H1 (cell line): ENCODE data around the gene RNF157. TPM values are rescaled to one million over a fixed set of nuclear protein-coding genes. Genes with fewer than 3 reads are reported as not detected.

Source experiments
- CTCF ChIA-PET: fragments of 300-600 bp; sonication (Branson Sonifier 250); formaldehyde crosslinking; loops from one replicate; lab custom pipeline; 2021; ENCODE audit not compliant: partially characterized antibody; lab: Charles Lee
- POLR2A ChIA-PET: fragments of 300-600 bp; sonication (Branson Sonifier 250); formaldehyde crosslinking; loops from one replicate; lab custom pipeline; 2021; ENCODE audit warnings: inconsistent platforms; ENCODE audit not compliant: partially characterized antibody; lab: Charles Lee
- DNase-seq, 2 experiments: peaks; one replicate each; pipeline versions ENCODE4 v3.0.0 to v3.0.0-alpha.2; 2010 to 2022; ENCODE audit warnings: low spot score in 2 of 2, low read depth in 1 of 2, mixed read lengths in 1 of 2
- FAIRE-seq: peaks from 2 replicates; lab custom pipeline; 2011; peaks lifted over from hg19 to GRCh38; lab: Jason Lieb, UNC
- H2AFZ ChIP-seq: 2 replicates; pipeline ENCODE4 v1.8.1; 2012; ENCODE audit warnings: low read length, inconsistent platforms
- H2AK5ac ChIP-seq: 2 replicates; pipeline ENCODE4 v1.6.1; 2013; ENCODE audit warnings: low read depth, low read length
- H2BK120ac ChIP-seq: replicated peaks from 2 replicates; pipeline ENCODE3; 2013; ENCODE audit warnings: low read depth, low read length, inconsistent platforms
- H2BK12ac ChIP-seq: 2 replicates; pipeline ENCODE4 v1.6.1; 2013; ENCODE audit warnings: low read depth, low read length
- H2BK15ac ChIP-seq: 2 replicates; pipeline ENCODE4 v1.6.1; 2013; ENCODE audit warnings: low read length
- H2BK20ac ChIP-seq: 2 replicates; pipeline ENCODE4 v1.6.1; 2013; ENCODE audit warnings: low read length
- H2BK5ac ChIP-seq: 2 replicates; pipeline ENCODE4 v1.6.1; 2013; ENCODE audit warnings: low read depth, low read length
- H3K14ac ChIP-seq: 2 replicates; pipeline ENCODE4 v1.6.1; 2013; ENCODE audit warnings: inconsistent platforms; ENCODE audit not compliant: insufficient read length
- H3K18ac ChIP-seq: 2 replicates; pipeline ENCODE4 v1.6.1; 2013; ENCODE audit warnings: low read length; ENCODE audit errors: extremely low read depth
- H3K23ac ChIP-seq: 2 replicates; pipeline ENCODE4 v1.6.1; 2013; ENCODE audit warnings: inconsistent platforms; ENCODE audit not compliant: insufficient read length
- H3K23me2 ChIP-seq: 2 replicates; pipeline ENCODE4 v1.6.1; 2013; ENCODE audit warnings: low read depth, low read length
- H3K27ac ChIP-seq: 2 replicates; pipeline ENCODE4 v1.6.1; 2011; ENCODE audit warnings: low read depth, low read length, inconsistent platforms
- H3K27me3 ChIP-seq, 4 experiments: replicated peaks in 1 of 4; 1 replicate in 1 of 4; 2 replicates in 3 of 4; pipeline versions ENCODE4 v1.6.1 to v1.8.1; 2011 to 2013; ENCODE audit warnings: low read length in 3 of 4, mild to moderate bottlenecking in 3 of 4, inconsistent platforms in 2 of 4, mixed read lengths in 2 of 4, moderate library complexity in 1 of 4; ENCODE audit not compliant: control insufficient read depth in 3 of 4, insufficient read depth in 3 of 4; ENCODE audit errors: extremely low read depth in 1 of 4
- H3K36me3 ChIP-seq, 4 experiments: 2 replicates each; pipeline versions ENCODE4 v1.6.1 to v1.8.1; 2011 to 2013; ENCODE audit warnings: mild to moderate bottlenecking in 4 of 4, low read length in 3 of 4, moderate library complexity in 2 of 4, control low read depth in 1 of 4, inconsistent platforms in 1 of 4; ENCODE audit not compliant: insufficient read depth in 4 of 4, control insufficient read depth in 2 of 4
- H3K4ac ChIP-seq: replicated peaks from 2 replicates; pipeline ENCODE3; 2013; ENCODE audit warnings: low read length, low read depth, mixed read lengths, inconsistent platforms; ENCODE audit not compliant: insufficient read length
- H3K4me1 ChIP-seq, 4 experiments: replicated peaks in 1 of 4; 1 replicate in 1 of 4; 2 replicates in 3 of 4; pipeline versions ENCODE4 v1.6.1 to v1.8.1; 2011 to 2013; ENCODE audit warnings: low read length in 3 of 4, inconsistent platforms in 2 of 4, mixed read lengths in 1 of 4; ENCODE audit not compliant: insufficient read depth in 4 of 4, control insufficient read depth in 3 of 4
- H3K4me2 ChIP-seq, 2 experiments: 2 replicates each; pipeline versions ENCODE4 v1.6.1 to v1.8.1; 2011 to 2013; ENCODE audit warnings: low read depth in 2 of 2, low read length in 2 of 2, control low read depth in 1 of 2, inconsistent platforms in 1 of 2, mild to moderate bottlenecking in 1 of 2; ENCODE audit not compliant: insufficient read depth in 1 of 2
- H3K4me3 ChIP-seq, 4 experiments: fragments of 200-600, 300-600 bp in 1 of 4; sonication (generic), shearing (Covaris generic), sonication (Bioruptor Twin) in 1 of 4; 2 replicates each; pipeline versions ENCODE4 v1.5.1 to v1.8.1; 2011 to 2016; ENCODE audit warnings: low read length in 4 of 4, low read depth in 3 of 4, control low read depth in 2 of 4, inconsistent platforms in 2 of 4, mild to moderate bottlenecking in 2 of 4, mixed read lengths in 1 of 4, moderate library complexity in 1 of 4; ENCODE audit not compliant: insufficient read depth in 2 of 4; ENCODE audit errors: extremely low read depth in 1 of 4
- H3K56ac ChIP-seq: replicated peaks from 2 replicates; pipeline ENCODE3; 2013; ENCODE audit warnings: low read depth, mild to moderate bottlenecking, mixed read lengths, low read length, inconsistent platforms; ENCODE audit not compliant: insufficient read length
- H3K79me1 ChIP-seq: 2 replicates; pipeline ENCODE4 v1.6.1; 2013; ENCODE audit warnings: low read depth, low read length, control low read depth
- H3K79me2 ChIP-seq, 2 experiments: 2 replicates each; pipeline versions ENCODE4 v1.6.1 to v1.8.1; 2012 to 2013; ENCODE audit warnings: low read length in 2 of 2, mild to moderate bottlenecking in 2 of 2, inconsistent platforms in 1 of 2; ENCODE audit not compliant: insufficient read depth in 2 of 2, control insufficient read depth in 1 of 2
- H3K9ac ChIP-seq, 4 experiments: replicated peaks in 1 of 4; 1 replicate in 1 of 4; 2 replicates in 3 of 4; pipeline versions ENCODE4 v1.6.1 to v1.8.1; 2011 to 2013; ENCODE audit warnings: low read depth in 3 of 4, low read length in 3 of 4, control low read depth in 2 of 4, mild to moderate bottlenecking in 2 of 4, moderate library complexity in 2 of 4, inconsistent platforms in 1 of 4; ENCODE audit errors: extremely low read depth in 1 of 4
- H3K9me3 ChIP-seq, 2 experiments: 2 replicates each; pipeline versions ENCODE4 v1.6.1 to v1.8.1; 2012 to 2013; ENCODE audit warnings: mild to moderate bottlenecking in 2 of 2, moderate library complexity in 2 of 2, control low read depth in 1 of 2, inconsistent platforms in 1 of 2, low read depth in 1 of 2, low read length in 1 of 2, mixed read lengths in 1 of 2; ENCODE audit not compliant: insufficient read depth in 2 of 2
- H4K20me1 ChIP-seq, 2 experiments: replicated peaks in 1 of 2; 2 replicates each; pipeline versions ENCODE3 to v1.8.1; 2011 to 2013; ENCODE audit warnings: inconsistent platforms in 2 of 2, low read length in 2 of 2, mild to moderate bottlenecking in 1 of 2; ENCODE audit not compliant: insufficient read depth in 2 of 2, control insufficient read depth in 1 of 2
- H4K5ac ChIP-seq: 2 replicates; pipeline ENCODE4 v1.6.1; 2013; ENCODE audit warnings: low read length, low read depth, mixed read lengths, inconsistent platforms; ENCODE audit not compliant: insufficient read length
- H4K8ac ChIP-seq: 2 replicates; pipeline ENCODE4 v1.8.0; 2013; ENCODE audit warnings: mild to moderate bottlenecking, moderate library complexity, low read length, inconsistent platforms; ENCODE audit not compliant: insufficient read depth; ENCODE audit errors: extremely low read depth
- H4K91ac ChIP-seq: replicated peaks from 2 replicates; pipeline ENCODE3; 2013; ENCODE audit warnings: low read length, mixed read lengths, inconsistent platforms; ENCODE audit not compliant: insufficient read length
- BACH1 ChIP-seq: IDR thresholded peaks from 2 replicates; pipeline ENCODE4 v1.6.1; 2012; ENCODE audit warnings: low read length, improper control_type of control experiment
- CBX5 ChIP-seq: fragments of 300-800, 300-1000 bp; sonication (generic); IDR thresholded peaks from 2 replicates; pipeline ENCODE4 v1.7.1; 2016; ENCODE audit warnings: antibody characterized with exemption, low read length, low read depth
- CTBP2 ChIP-seq: IDR thresholded peaks from 2 replicates; pipeline ENCODE4 v1.7.0; 2011; ENCODE audit warnings: borderline replicate concordance, mild to moderate bottlenecking, moderate library complexity, mixed read lengths, low read length; ENCODE audit not compliant: insufficient read depth, insufficient read length
- KDM4A ChIP-seq: IDR thresholded peaks from one replicate; pipeline ENCODE4 v1.7.1; 2012; ENCODE audit warnings: low read depth, mild to moderate bottlenecking, moderate library complexity, low read length, inconsistent platforms; ENCODE audit not compliant: severe bottlenecking
- NANOG ChIP-seq: IDR thresholded peaks from 2 replicates; pipeline ENCODE4 v1.6.1; 2011; ENCODE audit warnings: low read length, low read depth, mild to moderate bottlenecking, inconsistent platforms; ENCODE audit not compliant: insufficient read depth, poor library complexity, severe bottlenecking
- NRF1 ChIP-seq: IDR thresholded peaks from 2 replicates; pipeline ENCODE4 v1.6.1; 2011; ENCODE audit warnings: mild to moderate bottlenecking, low read depth, low read length, improper control_type of control experiment
- RBBP5 ChIP-seq: IDR thresholded peaks from 2 replicates; pipeline ENCODE4 v1.7.1; 2012; ENCODE audit warnings: low read depth, mild to moderate bottlenecking, inconsistent platforms, low read length, moderate library complexity, borderline replicate concordance
- SIN3A ChIP-seq, 2 experiments: IDR thresholded peaks in 1 of 2; conservative IDR thresholded peaks in 1 of 2; 2 replicates each; pipeline ENCODE4 v1.6.1; 2011 to 2012; ENCODE audit warnings: low read length in 2 of 2, improper control_type of control experiment in 1 of 2, low read depth in 1 of 2, mild to moderate bottlenecking in 1 of 2
- SUZ12 ChIP-seq: fragments of 200-600 bp; sonication (generic); IDR thresholded peaks from 2 replicates; pipeline ENCODE4 v1.6.1; 2012; ENCODE audit warnings: mild to moderate bottlenecking, inconsistent platforms, low read length, moderate library complexity, mixed read lengths
- ZNF274 ChIP-seq: IDR thresholded peaks from 2 replicates; pipeline ENCODE4 v1.7.0; 2012; ENCODE audit warnings: low read length, borderline replicate concordance; ENCODE audit errors: extremely low read depth
- WGBS, 2 experiments: shearing (Covaris generic) in 1 of 2; methylation state at CpG; one replicate each; pipeline versions ENCODE4 v1.1.6 to v1.1.7; 2013 to 2015; ENCODE audit warnings: low lambda C conversion rate in 2 of 2, mixed read lengths in 2 of 2, inconsistent platforms in 1 of 2, low coverage in 1 of 2, missing lambda C conversion rate in 1 of 2; ENCODE audit not compliant: insufficient replicate concordance in 2 of 2, insufficient coverage in 1 of 2, insufficient read length in 1 of 2; ENCODE audit errors: extremely low coverage in 1 of 2, missing lambda C conversion rate in 1 of 2; 5-methylcytosine and 5-hydroxymethylcytosine counted together
- polyA plus RNA-seq, 7 experiments: library from polyadenylated mRNA; depleted of rRNA in 3 of 7; stranded (reverse) in 5 of 7; unstranded in 2 of 7; fragments of >200 nt in 5 of 7; fragments of 200-250 nt in 2 of 7; gene quantifications; 1 replicate in 5 of 7; 2 replicates in 1 of 7; 4 replicates in 1 of 7; pipeline versions ENCODE4 v1.2.1 to v1.2.3, GENCODE V29; 2011 to 2013; ENCODE audit warnings: missing spikeins in 2 of 7, mixed read lengths in 2 of 7
- total RNA-seq: library from RNA; stranded (reverse); fragmentation: NEBNext Ultra II Directional; extraction: Animal tissue kit (Norgen Biotek cat#: 25700); gene quantifications from 2 replicates; pipeline ENCODE4 v1.2.1, GENCODE V29; 2021
- TF ChIP-seq, protein P1 (sequence below), 3 experiments: IDR thresholded peaks; 1 replicate in 2 of 3; 2 replicates in 1 of 3; pipeline versions ENCODE4 v1.5.1 to v1.6.1; 2011; ENCODE audit warnings: low read length in 3 of 3, mild to moderate bottlenecking in 3 of 3, inconsistent platforms in 2 of 3, low read depth in 1 of 3, moderate library complexity in 1 of 3; ENCODE audit not compliant: insufficient read depth in 1 of 3; ENCODE audit errors: control extremely low read depth in 1 of 3

The RNF157 gene
- total and polyA plus RNA-seq, 2 of the 8 experiments (the other 6 are each of a cell fraction or from before 2014, with no cell fraction given): 13.4 to 16.7 TPM

DNA sequence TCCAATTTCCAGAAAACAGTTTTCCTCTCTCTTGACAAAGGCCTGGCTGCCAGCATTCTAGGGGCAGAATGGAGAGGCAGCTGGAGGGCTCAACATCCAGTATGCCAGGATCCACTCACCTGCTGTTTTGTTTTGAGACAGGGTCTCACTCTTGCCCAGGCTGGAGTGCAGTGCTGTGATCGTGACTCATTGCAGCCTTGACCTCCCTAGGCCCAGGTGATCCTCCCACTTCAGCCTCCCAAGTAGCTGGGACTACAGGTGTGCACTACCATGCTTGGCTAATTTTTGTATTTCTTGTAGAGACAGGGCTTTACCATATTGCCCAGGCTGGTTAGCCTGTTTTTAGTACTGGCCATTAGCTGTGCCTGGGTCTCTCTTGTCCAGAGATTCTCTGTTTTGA lies 70.2 kb downstream of the RNF157 start:
- Histone ChIP-seq H3K27me3 (no peaks in the 10 kb centered on the region), H3K36me3 (no peaks in the 10 kb centered on the region), H2BK12ac (peak overlapping the region; percentile 27; the same call in 1 of the 2 replicates), H4K91ac (no peak overlapping the region), H3K56ac (no peak overlapping the region), H2AFZ (no peak overlapping the region), H2BK15ac (no peak overlapping the region), H3K23ac (no peak overlapping the region), H3K18ac (no peak overlapping the region), H4K5ac (no peak overlapping the region), H3K9ac (no peak overlapping the region), H4K8ac (no peak overlapping the region), H3K14ac (no peak overlapping the region), H3K4me1 (no peaks in the 10 kb centered on the region; a peak in 2 of 7 replicates), H4K20me1 (no peaks in the 10 kb centered on the region), H3K23me2 (no peaks in the 10 kb centered on the region), H3K4me2 (no peak overlapping the region), H3K4ac (no peak overlapping the region), H2BK20ac (no peak overlapping the region), H3K9me3 (no peaks in the 10 kb centered on the region), H3K4me3 (no peak overlapping the region), H3K27ac (no peak overlapping the region), H2BK5ac (no peak overlapping the region), H2AK5ac (no peak overlapping the region), H3K79me1 (no peaks in the 10 kb centered on the region), H2BK120ac (no peak overlapping the region), H3K79me2 (no peaks in the 10 kb centered on the region)
- POLR2A ChIA-PET: no interaction called here
- FAIRE-seq (no peak), DNase-seq (no peak)
- WGBS, 2 experiments: 100% methylated on average over 1 of the region's 1 CpG; no CpG with 5 or more reads in 1 of the 2 experiments
- CTCF ChIA-PET: interaction anchor here (0.6 to 23.7 kb wide), 6 partner anchors 10 to 112 kb away, joined by 3 to 425 read pairs (median 6); partner anchors contain the start of gene FOXJ1
- TF ChIP-seq SIN3A (conservative IDR thresholded peaks at IDR 0.05 in 1 of 2, IDR thresholded peaks at IDR 0.05 in 1 of 2; ENCODE audit: low read depth in 1 of 2, low read length in 2 of 2): no peak
- TF ChIP-seq NANOG: no peak
- TF ChIP-seq CTBP2: no peak
- TF ChIP-seq SUZ12: no peak
- no peak for TF ChIP-seq NRF1
- TF ChIP-seq BACH1: no peak
- no peak for TF ChIP-seq KDM4A
- TF ChIP-seq ZNF274: no peak
- TF ChIP-seq, protein P1, sequence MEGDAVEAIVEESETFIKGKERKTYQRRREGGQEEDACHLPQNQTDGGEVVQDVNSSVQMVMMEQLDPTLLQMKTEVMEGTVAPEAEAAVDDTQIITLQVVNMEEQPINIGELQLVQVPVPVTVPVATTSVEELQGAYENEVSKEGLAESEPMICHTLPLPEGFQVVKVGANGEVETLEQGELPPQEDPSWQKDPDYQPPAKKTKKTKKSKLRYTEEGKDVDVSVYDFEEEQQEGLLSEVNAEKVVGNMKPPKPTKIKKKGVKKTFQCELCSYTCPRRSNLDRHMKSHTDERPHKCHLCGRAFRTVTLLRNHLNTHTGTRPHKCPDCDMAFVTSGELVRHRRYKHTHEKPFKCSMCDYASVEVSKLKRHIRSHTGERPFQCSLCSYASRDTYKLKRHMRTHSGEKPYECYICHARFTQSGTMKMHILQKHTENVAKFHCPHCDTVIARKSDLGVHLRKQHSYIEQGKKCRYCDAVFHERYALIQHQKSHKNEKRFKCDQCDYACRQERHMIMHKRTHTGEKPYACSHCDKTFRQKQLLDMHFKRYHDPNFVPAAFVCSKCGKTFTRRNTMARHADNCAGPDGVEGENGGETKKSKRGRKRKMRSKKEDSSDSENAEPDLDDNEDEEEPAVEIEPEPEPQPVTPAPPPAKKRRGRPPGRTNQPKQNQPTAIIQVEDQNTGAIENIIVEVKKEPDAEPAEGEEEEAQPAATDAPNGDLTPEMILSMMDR (IDR thresholded peaks at IDR 0.05; ENCODE audit: control extremely low read depth in 1 of 3, insufficient read depth in 1 of 3, low read depth in 1 of 3, low read length in 3 of 3): no peak
- no peak for TF ChIP-seq RBBP5
- no peak for TF ChIP-seq CBX5
